HFFc6 (cell line): ENCODE data around the gene OTOA. TPM values are rescaled to one million over a fixed set of nuclear protein-coding genes. Genes with fewer than 3 reads are reported as not detected.
"Not testable (repeated sequence)": the region's sequence is repeated elsewhere in the genome, so short reads cannot be mapped to it uniquely, and the experiment has no call there.

Experiments used
- DNase-seq: peaks from one replicate; pipeline ENCODE4 v3.0.0-alpha.2; 2018
- H3K27ac Mint-ChIP-seq: 2 replicates; pipeline ENCODE4 v1.8.0; 2020; ENCODE audit warnings: mild to moderate bottlenecking, mixed read lengths
- H3K27me3 Mint-ChIP-seq: 2 replicates; pipeline ENCODE4 v1.8.0; 2021; ENCODE audit warnings: mild to moderate bottlenecking, moderate library complexity, mixed read lengths; ENCODE audit not compliant: insufficient read depth
- H3K36me3 Mint-ChIP-seq: 2 replicates; pipeline ENCODE4 v1.8.0; 2021; ENCODE audit warnings: low read depth, mixed read lengths
- H3K4me1 Mint-ChIP-seq: 2 replicates; pipeline ENCODE4 v1.8.0; 2020; ENCODE audit warnings: low read depth, mixed read lengths
- H3K4me3 Mint-ChIP-seq: 2 replicates; pipeline ENCODE4 v1.8.0; 2020; ENCODE audit warnings: mild to moderate bottlenecking, moderate library complexity, mixed read lengths
- H3K9me3 Mint-ChIP-seq: 2 replicates; pipeline ENCODE4 v1.8.0; 2020; ENCODE audit warnings: mild to moderate bottlenecking, mixed read lengths
- total RNA-seq, 6 experiments: library from RNA; stranded (reverse); fragmentation: NEBNext Ultra II Directional; extraction: Animal tissue kit (Norgen Biotek cat#: 25700); gene quantifications; 2 replicates in 1 of 6; 3 replicates in 5 of 6; pipeline ENCODE4 v1.2.3, GENCODE V29; 2021
- TF ChIP-seq, protein P1 (sequence below): fragments of 200-600 bp; sonication (generic); IDR thresholded peaks from 2 replicates; pipeline ENCODE4 v1.5.0; 2021; ENCODE audit warnings: antibody characterized with exemption, mild to moderate bottlenecking

OTOA gene
- total RNA-seq, 6 experiments from 2014 or later: not detected

GRCh38 chr16:21647562-21648164 is 16.1 kb upstream of the OTOA start:
- Mint-ChIP-seq H3K4me1 (peaks cover 16% of the 10 kb centered on the region), H3K4me3 (no peak overlapping the region), H3K27ac (no peak overlapping the region), H3K36me3 (no peaks in the 10 kb centered on the region; the same call in 1 of the 2 replicates), H3K27me3 (no peaks in the 10 kb centered on the region; the same call in 1 of the 2 replicates), H3K9me3 (no peaks in the 10 kb centered on the region)
- TF ChIP-seq, protein P1, sequence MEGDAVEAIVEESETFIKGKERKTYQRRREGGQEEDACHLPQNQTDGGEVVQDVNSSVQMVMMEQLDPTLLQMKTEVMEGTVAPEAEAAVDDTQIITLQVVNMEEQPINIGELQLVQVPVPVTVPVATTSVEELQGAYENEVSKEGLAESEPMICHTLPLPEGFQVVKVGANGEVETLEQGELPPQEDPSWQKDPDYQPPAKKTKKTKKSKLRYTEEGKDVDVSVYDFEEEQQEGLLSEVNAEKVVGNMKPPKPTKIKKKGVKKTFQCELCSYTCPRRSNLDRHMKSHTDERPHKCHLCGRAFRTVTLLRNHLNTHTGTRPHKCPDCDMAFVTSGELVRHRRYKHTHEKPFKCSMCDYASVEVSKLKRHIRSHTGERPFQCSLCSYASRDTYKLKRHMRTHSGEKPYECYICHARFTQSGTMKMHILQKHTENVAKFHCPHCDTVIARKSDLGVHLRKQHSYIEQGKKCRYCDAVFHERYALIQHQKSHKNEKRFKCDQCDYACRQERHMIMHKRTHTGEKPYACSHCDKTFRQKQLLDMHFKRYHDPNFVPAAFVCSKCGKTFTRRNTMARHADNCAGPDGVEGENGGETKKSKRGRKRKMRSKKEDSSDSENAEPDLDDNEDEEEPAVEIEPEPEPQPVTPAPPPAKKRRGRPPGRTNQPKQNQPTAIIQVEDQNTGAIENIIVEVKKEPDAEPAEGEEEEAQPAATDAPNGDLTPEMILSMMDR: no peak
- DNase-seq: no peak

GRCh38 chr16:21649826-21650406 is 13.9 kb upstream of the OTOA start:
- not testable (repeated sequence) for H3K27ac Mint-ChIP-seq, H3K36me3 Mint-ChIP-seq, DNase-seq, H3K27me3 Mint-ChIP-seq, H3K9me3 Mint-ChIP-seq, H3K4me3 Mint-ChIP-seq
- H3K4me1 Mint-ChIP-seq: peaks cover 35% of the 10 kb centered on the region

DNA sequence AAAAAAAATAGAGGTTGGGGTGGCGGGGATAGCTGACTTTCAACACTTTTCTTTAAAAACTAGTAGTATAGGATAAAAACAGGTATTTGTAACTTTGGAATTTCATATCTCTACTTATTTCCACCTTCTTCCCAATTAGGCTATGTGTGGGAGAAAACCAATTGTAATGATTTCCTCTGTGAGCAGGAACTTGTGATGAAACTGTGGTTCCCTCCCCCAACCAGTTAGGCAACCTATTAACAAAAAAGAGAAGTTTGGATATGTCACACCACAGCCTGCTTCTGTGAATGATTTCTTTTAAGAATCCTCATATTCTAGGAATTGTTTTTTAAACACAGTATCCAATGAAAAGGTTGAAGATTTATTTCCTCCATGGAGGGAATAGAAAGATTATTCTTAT is 13.2 kb upstream of the OTOA start:
- H3K27me3 Mint-ChIP-seq: peaks cover 2% of the 10 kb centered on the region; the same call in 1 of the 2 replicates
- TF ChIP-seq, protein P1: no peak
- no peak for DNase-seq
- H3K27ac Mint-ChIP-seq: no peak overlapping the region
- H3K4me3 Mint-ChIP-seq: no peak overlapping the region
- peaks cover 34% of the 10 kb centered on the region for H3K4me1 Mint-ChIP-seq
- H3K36me3 Mint-ChIP-seq: 0 out of 2 replicates have a peak, but pooled peaks cover 5% of the 10 kb centered on the region
- no peaks in the 10 kb centered on the region for H3K9me3 Mint-ChIP-seq

DNA sequence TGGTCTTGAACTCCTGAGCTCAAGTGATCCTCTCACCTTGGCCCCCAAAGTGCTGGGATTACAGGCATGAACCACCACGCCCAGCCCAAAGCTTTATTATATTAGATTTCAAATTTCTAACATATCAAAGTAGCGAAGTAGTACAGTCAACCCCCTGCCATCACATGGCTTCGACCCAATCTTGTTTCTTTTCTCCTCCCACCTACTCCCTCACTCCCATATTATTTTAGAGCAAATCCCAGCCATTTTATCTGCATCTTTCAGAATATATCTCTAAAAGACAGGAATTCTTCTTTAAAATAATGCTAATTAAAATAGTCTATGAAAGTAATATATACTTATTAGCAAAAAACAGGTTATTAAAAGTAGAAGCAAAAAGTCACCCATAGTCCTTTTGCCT is 12.3 kb upstream of the OTOA start:
- H3K27me3 Mint-ChIP-seq: peaks cover 2% of the 10 kb centered on the region; the same call in 1 of the 2 replicates
- no peak overlapping the region for H3K4me3 Mint-ChIP-seq
- no peak overlapping the region for H3K27ac Mint-ChIP-seq
- TF ChIP-seq, protein P1: no peak
- peaks cover 28% of the 10 kb centered on the region for H3K4me1 Mint-ChIP-seq
- DNase-seq: no peak
- H3K9me3 Mint-ChIP-seq: no peaks in the 10 kb centered on the region
- H3K36me3 Mint-ChIP-seq: peaks cover 5% of the 10 kb centered on the region; the same call in 1 of the 2 replicates

- DNase-seq: no peak
- TF ChIP-seq, protein P1: no peak
- Mint-ChIP-seq H3K9me3 (no peaks in the 10 kb centered on the region), H3K4me1 (peaks cover 33% of the 10 kb centered on the region), H3K27ac (no peak within 1 kb of the TSS), H3K27me3 (0 out of 2 replicates have a peak, but pooled peaks cover 2% of the 10 kb centered on the region), H3K36me3 (peaks cover 5% of the 10 kb centered on the region; the same call in 1 of the 2 replicates), H3K4me3 (no peak within 1 kb of the TSS)
Measured at GRCh38 chr16:21652453-21652852, 11.3 kb upstream of the OTOA start, which contains the start of gene IGSF6. IGSF6 (minus strand) TSS chr16:21652608; CDS start chr16:21652598, 10 bp downstream.

DNA sequence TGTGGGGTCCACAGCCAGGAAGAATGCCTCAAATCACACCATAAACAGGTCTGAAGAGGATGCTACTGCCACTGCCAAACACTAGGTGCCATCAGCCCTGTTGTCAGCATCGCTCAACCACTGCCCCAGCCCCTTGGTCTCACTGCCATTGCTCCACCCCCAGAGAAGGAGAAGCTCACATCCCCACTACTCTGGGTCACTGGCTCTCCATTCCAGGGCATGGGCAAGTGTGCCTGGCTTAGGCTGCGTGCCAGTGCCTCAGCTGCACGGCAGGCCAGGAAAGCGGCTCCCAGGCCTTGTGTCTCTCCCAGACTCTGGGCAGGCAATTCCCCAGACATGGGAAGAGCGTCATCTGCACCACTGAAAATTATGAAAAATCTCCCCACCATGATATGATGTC is 10.2 kb upstream of the OTOA start:
- H3K27ac Mint-ChIP-seq: no peak overlapping the region

More for the DNA sequence above, 10.2 kb upstream of the OTOA start:
- no peak for DNase-seq
- Mint-ChIP-seq H3K36me3 (peaks cover 10% of the 10 kb centered on the region; the same call in 1 of the 2 replicates), H3K4me1 (peaks cover 34% of the 10 kb centered on the region), H3K9me3 (no peaks in the 10 kb centered on the region), H3K4me3 (no peak overlapping the region), H3K27me3 (0 out of 2 replicates have a peak, but pooled peaks cover 2% of the 10 kb centered on the region)
- TF ChIP-seq, protein P1: no peak
